Gastrocnemius medialis (tissue), 4 donors: ENCODE data around the gene TTPAL.

ENCODE experiments used
- CTCF ChIP-seq, 5 experiments: fragments of 450-650 bp in 3 of 5; fragments of 200-600 bp in 2 of 5; sonication (generic) in 2 of 5; IDR thresholded peaks in 4 of 5; conservative IDR thresholded peaks in 1 of 5; 1 replicate in 4 of 5; 2 replicates in 1 of 5; pipeline ENCODE4 v1.5.1; 2016 to 2019; ENCODE audit warnings: antibody characterized with exemption in 5 of 5, mild to moderate bottlenecking in 3 of 5, moderate library complexity in 3 of 5
- POLR2A ChIP-seq, 2 donors: fragments of 450-650 bp; IDR thresholded peaks; one replicate each; pipeline ENCODE4 v1.6.1; 2017; ENCODE audit warnings: antibody characterized with exemption in 2 of 2, mild to moderate bottlenecking in 2 of 2, moderate library complexity in 2 of 2

GRCh38 chr20:44481719-44482416 is 6.2 kb downstream of the TTPAL start:
- no peak for TF ChIP-seq CTCF (IDR thresholded peaks at IDR 0.05 in 4 of 5, conservative IDR thresholded peaks at IDR 0.05 in 1 of 5)
- no peak for TF ChIP-seq POLR2A (IDR thresholded peaks at IDR 0.05)
